Activated T-helper 17 cell treated with anti-CD3 and anti-CD28 coated beads, Interleukin-2, amount 50 U/mL, for 72 hours (primary cell): Measurements from ENCODE around the gene ARHGAP18. TPM values are rescaled to one million over a fixed set of nuclear protein-coding genes. Genes with fewer than 3 reads are reported as not detected.

Experiments used
- ATAC-seq: fragments of 150-1000 bp; cut with Tn5 transposase; replicated peaks from 2 replicates; pipeline ENCODE4 v1.10.0; 2021; ENCODE audit warnings: mild to moderate bottlenecking, moderate library complexity
- H3K27ac Mint-ChIP-seq: one replicate; pipeline ENCODE4 v1.8.0; 2022; ENCODE audit warnings: mixed read lengths
- H3K27me3 Mint-ChIP-seq: one replicate; pipeline ENCODE4 v1.8.0; 2022; ENCODE audit warnings: mixed read lengths
- H3K36me3 Mint-ChIP-seq: one replicate; pipeline ENCODE4 v1.8.0; 2022; ENCODE audit warnings: low read depth, mild to moderate bottlenecking, mixed read lengths
- H3K4me1 Mint-ChIP-seq: one replicate; pipeline ENCODE4 v1.8.0; 2022; ENCODE audit warnings: mixed read lengths
- H3K4me3 Mint-ChIP-seq: one replicate; pipeline ENCODE4 v1.8.0; 2022; ENCODE audit warnings: mild to moderate bottlenecking, mixed read lengths
- H3K9me3 Mint-ChIP-seq: one replicate; pipeline ENCODE4 v1.8.0; 2022; ENCODE audit warnings: mixed read lengths
- total RNA-seq, 2 donors: library from RNA; stranded (reverse); gene quantifications; one replicate each; pipeline ENCODE4 v1.2.3, GENCODE V29; 2022

Gene ARHGAP18, protein sequence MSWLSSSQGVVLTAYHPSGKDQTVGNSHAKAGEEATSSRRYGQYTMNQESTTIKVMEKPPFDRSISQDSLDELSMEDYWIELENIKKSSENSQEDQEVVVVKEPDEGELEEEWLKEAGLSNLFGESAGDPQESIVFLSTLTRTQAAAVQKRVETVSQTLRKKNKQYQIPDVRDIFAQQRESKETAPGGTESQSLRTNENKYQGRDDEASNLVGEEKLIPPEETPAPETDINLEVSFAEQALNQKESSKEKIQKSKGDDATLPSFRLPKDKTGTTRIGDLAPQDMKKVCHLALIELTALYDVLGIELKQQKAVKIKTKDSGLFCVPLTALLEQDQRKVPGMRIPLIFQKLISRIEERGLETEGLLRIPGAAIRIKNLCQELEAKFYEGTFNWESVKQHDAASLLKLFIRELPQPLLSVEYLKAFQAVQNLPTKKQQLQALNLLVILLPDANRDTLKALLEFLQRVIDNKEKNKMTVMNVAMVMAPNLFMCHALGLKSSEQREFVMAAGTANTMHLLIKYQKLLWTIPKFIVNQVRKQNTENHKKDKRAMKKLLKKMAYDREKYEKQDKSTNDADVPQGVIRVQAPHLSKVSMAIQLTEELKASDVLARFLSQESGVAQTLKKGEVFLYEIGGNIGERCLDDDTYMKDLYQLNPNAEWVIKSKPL
- 1 to 10 TPM; 7.9 to 9.5 TPM for total RNA-seq

DNA sequence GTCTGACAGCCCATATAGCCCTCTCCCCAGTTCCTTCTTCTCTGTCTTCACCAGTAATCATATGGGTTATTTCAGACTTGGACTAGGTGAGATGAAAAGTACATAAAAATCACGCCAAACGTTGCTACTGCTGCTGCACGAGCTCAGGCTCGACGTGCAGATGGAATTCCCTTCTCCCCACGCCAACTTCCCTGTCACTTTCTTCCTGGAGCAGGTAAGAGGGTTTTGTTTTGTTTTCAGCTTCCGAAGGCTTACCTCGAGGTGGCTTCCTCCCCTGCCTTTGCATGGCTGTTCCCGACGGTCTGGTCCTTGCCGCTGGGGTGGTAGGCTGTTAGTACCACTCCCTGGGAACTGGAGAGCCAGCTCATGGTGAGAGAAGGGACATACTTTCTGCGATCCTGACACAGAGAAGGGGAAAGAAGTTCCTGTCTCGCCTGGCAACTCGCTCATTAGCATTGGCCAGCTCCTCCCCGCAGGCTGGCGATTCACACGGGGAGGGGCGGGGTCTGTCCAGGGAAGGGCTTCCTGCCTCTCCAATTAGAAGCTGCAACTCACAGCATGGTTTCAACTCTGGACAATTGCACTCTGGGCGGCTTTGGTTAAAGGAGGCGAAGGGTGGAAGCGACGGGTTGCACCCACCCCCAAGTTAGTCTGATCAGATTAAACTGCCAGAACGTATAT is at the start of gene ARHGAP18:
Gene ARHGAP18 (minus strand): TSS at position 409 of the 681 bp plus-strand sequence. CDS start 41 bp downstream, at position 368.
- no peaks in the 10 kb centered on the region for H3K27me3 Mint-ChIP-seq
- ATAC-seq, result peak; percentile 99
- H3K4me1 Mint-ChIP-seq, result peaks cover 23% of the 10 kb centered on the region
- peak within 1 kb of the TSS; percentile 84 for H3K27ac Mint-ChIP-seq
- peak within 1 kb of the TSS; percentile 92 for H3K4me3 Mint-ChIP-seq
- no peaks in the 10 kb centered on the region for H3K36me3 Mint-ChIP-seq
- H3K9me3 Mint-ChIP-seq, result no peaks in the 10 kb centered on the region

- H3K36me3 Mint-ChIP-seq, result no peaks in the 10 kb centered on the region
- H3K27ac Mint-ChIP-seq, result no peak overlapping the region
- peaks cover 5% of the 10 kb centered on the region for H3K4me1 Mint-ChIP-seq
- H3K9me3 Mint-ChIP-seq, result no peaks in the 10 kb centered on the region
- H3K27me3 Mint-ChIP-seq, result no peaks in the 10 kb centered on the region
- no peak for ATAC-seq
- H3K4me3 Mint-ChIP-seq, result no peak overlapping the region
Observed at GRCh38 chr6:129755787-129756186, 45.8 kb upstream of the ARHGAP18 start.

GRCh38 chr6:129754750-129755149 is 44.8 kb upstream of the ARHGAP18 start:
- Mint-ChIP-seq H3K27me3 (no peaks in the 10 kb centered on the region), H3K9me3 (no peaks in the 10 kb centered on the region), H3K4me3 (no peak overlapping the region), H3K4me1 (peaks cover 10% of the 10 kb centered on the region), H3K27ac (no peak overlapping the region), H3K36me3 (no peaks in the 10 kb centered on the region)
- ATAC-seq, result no peak

GRCh38 chr6:129753422-129753821 is 43.4 kb upstream of the ARHGAP18 start:
- no peaks in the 10 kb centered on the region for H3K27me3 Mint-ChIP-seq
- H3K9me3 Mint-ChIP-seq, result no peaks in the 10 kb centered on the region
- H3K4me3 Mint-ChIP-seq, result no peak overlapping the region

DNA sequence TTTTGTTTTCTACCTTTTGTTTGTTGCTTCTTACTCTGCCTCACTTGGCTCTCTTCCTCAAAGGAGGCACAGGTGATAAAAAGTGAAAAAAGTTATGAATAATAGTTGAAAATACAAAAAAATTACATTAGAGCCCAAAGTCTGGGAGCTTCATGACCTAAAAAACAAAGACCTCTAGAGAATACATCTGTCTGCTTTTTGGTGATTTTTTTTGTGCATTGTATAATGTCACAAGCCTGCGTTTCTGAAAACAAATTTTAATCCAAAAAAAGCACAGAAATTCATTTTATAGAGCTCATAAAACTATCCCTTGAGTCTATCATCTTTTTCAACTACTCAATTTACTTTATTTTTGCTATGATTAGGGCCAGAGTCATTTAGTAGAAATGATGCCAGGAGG is 41.4 kb upstream of the ARHGAP18 start:
- Mint-ChIP-seq H3K4me1 (peaks cover 23% of the 10 kb centered on the region), H3K36me3 (no peaks in the 10 kb centered on the region), H3K27ac (no peak overlapping the region), H3K9me3 (no peaks in the 10 kb centered on the region), H3K4me3 (no peak overlapping the region), H3K27me3 (no peaks in the 10 kb centered on the region)
- no peak for ATAC-seq

More at GRCh38 chr6:129753422-129753821, 43.4 kb upstream of the ARHGAP18 start:
- Mint-ChIP-seq H3K4me1 (peaks cover 22% of the 10 kb centered on the region), H3K27ac (no peak overlapping the region), H3K36me3 (no peaks in the 10 kb centered on the region)
- no peak for ATAC-seq

DNA sequence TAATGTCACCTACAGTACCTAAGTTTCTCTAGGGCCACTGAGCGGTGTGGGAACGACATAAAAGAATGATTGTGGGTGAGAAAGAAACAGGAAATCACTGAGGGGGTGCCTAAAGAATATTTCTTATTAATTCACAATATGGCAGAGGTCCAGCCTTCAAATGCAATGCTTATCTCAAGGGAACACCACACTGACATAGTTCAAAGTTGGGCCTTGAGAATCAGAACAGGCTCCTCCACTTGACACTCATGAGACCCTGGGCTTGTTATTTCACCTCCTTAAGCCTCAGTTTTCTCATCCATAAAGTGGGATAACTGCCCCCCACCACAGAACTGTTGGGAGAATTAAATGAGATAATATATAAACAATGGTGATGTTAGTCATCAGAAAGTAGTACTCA is 40.4 kb upstream of the ARHGAP18 start:
- Mint-ChIP-seq H3K36me3 (no peaks in the 10 kb centered on the region), H3K27ac (peak overlapping the region; percentile 62), H3K4me1 (peaks cover 23% of the 10 kb centered on the region), H3K9me3 (no peaks in the 10 kb centered on the region), H3K4me3 (peak overlapping the region; percentile 76), H3K27me3 (no peaks in the 10 kb centered on the region)
- ATAC-seq, result no peak

DNA sequence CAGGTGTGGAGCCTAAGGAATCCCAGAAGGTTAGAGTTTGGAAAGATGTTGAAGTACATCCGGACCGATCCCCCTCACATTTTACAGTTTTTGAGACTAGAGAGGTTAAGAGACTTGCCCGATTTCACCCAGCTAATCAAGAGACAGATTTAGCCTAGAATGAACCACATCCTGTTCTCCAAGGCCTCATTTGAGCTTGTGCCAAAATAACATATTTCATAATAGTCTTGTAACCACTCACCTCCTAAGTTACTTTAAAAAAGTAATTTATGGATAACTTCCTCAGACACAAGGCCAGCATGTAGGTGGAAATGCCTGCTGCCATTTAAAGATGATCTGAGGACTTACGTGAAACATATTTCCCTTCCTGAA is 39.8 kb upstream of the ARHGAP18 start:
- no peaks in the 10 kb centered on the region for H3K27me3 Mint-ChIP-seq
- ATAC-seq, result peak; percentile 23
- H3K9me3 Mint-ChIP-seq, result no peaks in the 10 kb centered on the region
- peaks cover 24% of the 10 kb centered on the region for H3K4me1 Mint-ChIP-seq
- H3K27ac Mint-ChIP-seq, result peak overlapping the region; percentile 62
- H3K36me3 Mint-ChIP-seq, result no peaks in the 10 kb centered on the region
- peak overlapping the region; percentile 76 for H3K4me3 Mint-ChIP-seq

DNA sequence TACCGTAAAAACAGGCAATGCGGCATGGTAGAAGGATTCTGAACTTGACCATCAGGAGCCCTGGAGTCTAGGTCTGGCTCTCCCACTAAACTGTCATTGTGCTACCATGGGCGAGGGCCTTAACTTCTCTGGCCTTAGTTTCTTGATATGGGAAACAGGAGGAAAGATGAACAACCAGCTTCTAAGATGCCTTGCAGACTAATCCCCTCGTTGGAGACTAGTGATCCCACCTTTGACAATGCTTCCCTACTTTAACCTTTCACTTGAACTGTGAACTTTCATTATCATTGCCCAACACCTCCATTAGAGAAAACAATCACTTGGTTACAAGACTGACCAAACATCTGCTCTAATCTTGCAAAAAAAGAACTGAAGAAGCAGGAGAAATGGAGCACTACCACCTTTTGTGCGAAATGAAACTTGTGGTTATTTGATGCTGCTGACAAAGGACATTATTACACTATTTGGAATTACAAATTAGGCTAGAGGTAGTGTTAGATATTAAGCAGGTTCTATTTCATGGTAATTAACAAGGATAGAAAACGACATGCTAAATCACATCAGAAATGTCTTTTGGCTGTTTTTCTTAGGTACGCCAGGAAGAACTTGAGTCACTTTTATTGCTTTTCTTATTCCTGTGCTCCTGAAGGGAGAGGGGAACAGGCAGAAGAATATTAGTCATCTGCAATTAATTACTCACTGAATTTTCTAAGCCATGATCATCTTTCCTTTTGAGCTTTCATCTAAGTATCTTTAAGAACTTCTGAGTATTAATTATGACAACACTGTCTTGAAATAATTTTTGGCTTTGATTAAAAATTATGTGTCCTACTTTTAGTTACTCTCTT is 39.1 kb upstream of the ARHGAP18 start:
- Mint-ChIP-seq H3K4me1 (peaks cover 27% of the 10 kb centered on the region), H3K27ac (peak overlapping the region; percentile 62), H3K9me3 (no peaks in the 10 kb centered on the region), H3K36me3 (no peaks in the 10 kb centered on the region), H3K4me3 (peak overlapping the region; percentile 76), H3K27me3 (no peaks in the 10 kb centered on the region)
- ATAC-seq, result peak; percentile 18

- H3K27ac Mint-ChIP-seq, result peak overlapping the region; percentile 62
- H3K9me3 Mint-ChIP-seq, result no peaks in the 10 kb centered on the region
- H3K27me3 Mint-ChIP-seq, result no peaks in the 10 kb centered on the region
- H3K4me3 Mint-ChIP-seq, result peak overlapping the region; percentile 76
- ATAC-seq, result peak; percentile 94
- H3K36me3 Mint-ChIP-seq, result no peaks in the 10 kb centered on the region
- H3K4me1 Mint-ChIP-seq, result peaks cover 27% of the 10 kb centered on the region
Observed at GRCh38 chr6:129748212-129748900, 38.4 kb upstream of the ARHGAP18 start.

GRCh38 chr6:129747588-129748112 is 37.7 kb upstream of the ARHGAP18 start:
- ATAC-seq, result no peak
- Mint-ChIP-seq H3K4me3 (peak overlapping the region; percentile 76), H3K4me1 (peaks cover 27% of the 10 kb centered on the region), H3K36me3 (no peaks in the 10 kb centered on the region), H3K9me3 (no peaks in the 10 kb centered on the region), H3K27me3 (no peaks in the 10 kb centered on the region), H3K27ac (peak overlapping the region; percentile 62)

GRCh38 chr6:129744880-129745237 is 34.9 kb upstream of the ARHGAP18 start:
- no peak for ATAC-seq
- H3K4me3 Mint-ChIP-seq, result no peak overlapping the region
- no peaks in the 10 kb centered on the region for H3K9me3 Mint-ChIP-seq
- H3K27me3 Mint-ChIP-seq, result no peaks in the 10 kb centered on the region
- no peak overlapping the region for H3K27ac Mint-ChIP-seq
- peaks cover 18% of the 10 kb centered on the region for H3K4me1 Mint-ChIP-seq
- H3K36me3 Mint-ChIP-seq, result no peaks in the 10 kb centered on the region

- no peaks in the 10 kb centered on the region for H3K9me3 Mint-ChIP-seq
- no peaks in the 10 kb centered on the region for H3K27me3 Mint-ChIP-seq
- no peak overlapping the region for H3K27ac Mint-ChIP-seq
Observed at GRCh38 chr6:129744201-129744879, 34.4 kb upstream of the ARHGAP18 start.

GRCh38 chr6:129740013-129740412 is 30.0 kb upstream of the ARHGAP18 start:
- no peak for ATAC-seq
- Mint-ChIP-seq H3K27me3 (no peaks in the 10 kb centered on the region), H3K4me3 (no peak overlapping the region), H3K27ac (no peak overlapping the region), H3K9me3 (no peaks in the 10 kb centered on the region), H3K4me1 (peaks cover 11% of the 10 kb centered on the region), H3K36me3 (no peaks in the 10 kb centered on the region)

More at GRCh38 chr6:129744201-129744879, 34.4 kb upstream of the ARHGAP18 start:
- Mint-ChIP-seq H3K4me1 (peaks cover 13% of the 10 kb centered on the region), H3K36me3 (no peaks in the 10 kb centered on the region), H3K4me3 (no peak overlapping the region)
- no peak for ATAC-seq
